GM18507 (cell line): ENCODE results near the gene LPAR6.
"Not testable (repeated sequence)": the region's sequence is repeated elsewhere in the genome, so short reads cannot be mapped to it uniquely, and the experiment has no call there.

Source experiments
- DNase-seq: peaks from one replicate; pipeline ENCODE4 v3.0.0; 2011; ENCODE audit warnings: low read depth; ENCODE audit not compliant: insufficient read length; ENCODE audit errors: extremely low spot score
- FAIRE-seq: peaks from 2 replicates; lab custom pipeline; 2011; peaks lifted over from hg19 to GRCh38; lab: Jason Lieb, UNC

LPAR6 gene, protein sequence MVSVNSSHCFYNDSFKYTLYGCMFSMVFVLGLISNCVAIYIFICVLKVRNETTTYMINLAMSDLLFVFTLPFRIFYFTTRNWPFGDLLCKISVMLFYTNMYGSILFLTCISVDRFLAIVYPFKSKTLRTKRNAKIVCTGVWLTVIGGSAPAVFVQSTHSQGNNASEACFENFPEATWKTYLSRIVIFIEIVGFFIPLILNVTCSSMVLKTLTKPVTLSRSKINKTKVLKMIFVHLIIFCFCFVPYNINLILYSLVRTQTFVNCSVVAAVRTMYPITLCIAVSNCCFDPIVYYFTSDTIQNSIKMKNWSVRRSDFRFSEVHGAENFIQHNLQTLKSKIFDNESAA

DNA sequence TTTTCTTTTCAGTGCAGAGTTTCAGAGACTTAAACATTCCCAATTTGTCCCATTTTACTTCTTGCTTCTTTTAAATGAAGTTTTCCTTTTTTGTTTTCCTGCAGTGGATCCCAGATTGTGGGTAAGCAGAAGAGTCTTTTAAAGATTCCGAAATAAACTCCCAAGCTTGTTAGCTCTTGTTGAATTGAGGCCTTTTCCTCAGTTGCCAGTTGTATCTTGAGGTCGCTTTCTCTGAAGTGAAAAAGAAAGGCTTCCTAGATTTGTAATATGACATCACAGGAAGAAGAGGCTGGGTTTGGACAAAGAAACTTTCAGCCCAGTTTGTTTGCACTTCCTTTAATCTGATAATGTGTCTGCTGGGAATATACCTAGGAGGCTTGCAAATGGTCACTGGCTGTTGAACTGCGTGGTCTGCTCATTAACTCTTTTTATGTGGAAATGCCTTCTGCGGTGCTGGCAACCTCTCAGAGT lies at the start of gene LPAR6:
LPAR6 (minus strand) TSS at position 233 of the 471 bp plus-strand sequence. CDS start 690 bp downstream, outside the sequence.
- FAIRE-seq (peak; percentile 65), DNase-seq (no peak)

DNA sequence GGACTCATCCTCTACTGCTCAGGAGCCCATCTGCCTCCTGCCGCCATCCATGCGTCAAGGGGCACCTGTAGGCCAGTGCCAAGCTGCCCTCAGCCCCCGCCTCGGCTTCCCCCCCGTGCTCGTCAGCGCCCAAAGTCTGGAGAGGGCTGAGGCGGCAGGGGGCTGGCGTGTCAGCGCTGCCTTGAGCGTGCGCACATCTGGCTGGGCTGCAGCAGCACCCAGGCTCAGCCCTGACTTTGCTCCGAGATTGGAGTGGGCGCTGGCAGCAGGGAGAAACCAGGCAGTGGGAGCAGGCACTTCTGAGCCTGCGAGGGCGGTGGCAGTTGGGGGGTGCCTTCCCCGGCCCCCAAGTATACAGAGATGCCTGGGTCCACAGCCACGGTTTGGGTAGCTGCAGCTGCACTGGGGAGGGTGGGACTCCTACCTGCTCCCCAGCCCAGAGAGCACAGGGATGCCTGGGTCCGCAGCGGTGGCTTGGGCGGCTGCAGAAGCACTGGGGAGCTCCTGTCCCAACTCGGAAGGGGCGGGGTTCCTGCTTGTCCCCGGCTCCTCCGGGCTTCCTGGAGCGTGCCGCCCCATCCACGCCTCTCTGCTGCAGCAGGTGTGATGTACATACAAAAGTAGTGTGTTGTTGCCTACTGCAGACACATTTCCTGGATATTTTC lies 44.8 kb upstream of the LPAR6 start:
- FAIRE-seq (no peak), DNase-seq (no peak)

DNA sequence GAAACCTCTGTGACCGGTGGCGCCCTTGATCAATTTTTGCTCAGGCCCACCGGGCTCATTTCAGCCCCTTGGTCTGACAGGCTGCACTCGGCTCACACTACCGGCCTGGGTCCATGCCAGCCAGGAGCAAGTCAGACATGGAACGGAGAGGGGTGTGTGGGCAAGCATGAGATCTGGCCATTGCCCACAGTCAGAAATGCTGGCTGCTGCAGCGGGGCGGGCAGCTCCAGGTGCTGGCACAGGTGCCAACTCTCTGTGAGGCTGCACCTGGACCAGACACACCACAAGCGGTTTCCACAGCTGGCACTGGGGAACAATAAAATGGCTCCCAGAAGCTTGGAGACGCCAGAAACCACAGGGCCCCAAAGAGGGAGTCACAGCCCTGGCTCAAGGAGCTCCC lies 43.6 kb upstream of the LPAR6 start:
- DNase-seq = no peak
- FAIRE-seq = no peak

DNA sequence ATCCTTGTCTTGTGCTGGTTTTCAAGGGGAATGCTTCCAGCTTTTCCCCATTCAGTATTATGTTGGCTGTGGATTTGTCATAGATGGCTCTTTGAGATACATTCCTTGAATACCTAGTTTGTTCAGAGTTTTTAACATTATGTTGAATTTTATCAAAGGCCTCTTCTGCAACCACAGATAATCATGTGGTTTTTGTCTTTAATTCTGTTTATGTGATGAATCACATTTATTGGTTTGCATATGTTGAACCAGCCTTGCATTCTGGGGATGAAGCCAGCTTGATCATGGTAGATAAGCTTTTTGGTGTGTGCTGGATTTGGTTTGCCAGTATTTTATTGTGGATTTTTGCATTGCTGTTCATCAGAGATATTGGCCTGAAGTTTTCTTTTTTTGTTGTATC lies 38.3 kb upstream of the LPAR6 start:
- FAIRE-seq, DNase-seq: not testable (repeated sequence)

DNA sequence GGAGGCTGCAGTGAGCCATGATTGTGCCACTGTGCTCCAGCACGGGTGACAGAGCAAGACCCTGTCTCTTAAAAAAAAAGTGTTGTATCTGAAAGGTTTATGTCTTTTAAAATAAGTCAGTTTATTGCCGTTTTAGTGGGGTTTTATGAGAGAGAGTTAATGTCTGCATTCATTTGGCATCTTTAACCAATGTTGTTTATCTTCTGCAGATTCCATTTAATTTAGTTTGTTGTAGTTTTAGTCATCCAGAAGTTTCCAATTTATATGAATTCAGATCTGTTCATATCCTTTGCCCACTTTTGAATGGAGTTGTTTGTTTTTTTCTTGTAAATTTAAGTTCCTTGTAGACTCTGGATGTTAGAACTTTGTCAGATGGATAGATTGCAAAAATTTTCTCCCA lies 36.7 kb upstream of the LPAR6 start:
- DNase-seq (no peak), FAIRE-seq (peak; percentile 38)

DNA sequence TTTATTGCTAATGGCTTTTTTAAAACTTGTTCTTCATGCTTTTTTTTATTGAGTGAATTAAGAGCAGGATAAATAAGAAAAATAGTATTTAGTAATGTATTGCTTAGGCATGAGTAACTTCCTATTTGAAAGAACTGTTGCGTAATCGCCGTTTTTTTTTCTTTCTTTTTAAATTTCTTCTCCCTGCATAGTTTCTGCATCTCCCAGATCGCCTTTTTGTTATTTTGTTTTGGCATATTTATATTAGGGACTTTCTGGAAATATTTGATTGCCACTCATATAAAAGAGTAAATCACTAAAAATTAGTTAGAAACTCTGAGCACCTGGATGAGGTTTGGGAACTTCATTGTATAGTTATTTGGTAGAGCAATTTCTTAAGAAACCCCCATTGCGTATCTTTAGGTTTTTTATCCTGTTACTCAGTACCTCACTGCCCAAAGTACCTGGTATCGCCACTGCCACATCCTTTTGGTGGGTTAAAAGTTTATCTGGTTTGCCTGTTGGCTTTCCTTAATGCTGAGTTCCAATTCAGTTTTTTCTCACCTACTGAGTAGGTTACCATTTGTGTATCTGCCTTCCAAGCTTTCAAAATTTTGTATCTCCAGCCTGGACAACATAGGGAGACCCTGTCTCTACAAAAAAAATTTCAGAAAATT lies 36.2 kb upstream of the LPAR6 start:
- FAIRE-seq = no peak
- DNase-seq = no peak

DNA sequence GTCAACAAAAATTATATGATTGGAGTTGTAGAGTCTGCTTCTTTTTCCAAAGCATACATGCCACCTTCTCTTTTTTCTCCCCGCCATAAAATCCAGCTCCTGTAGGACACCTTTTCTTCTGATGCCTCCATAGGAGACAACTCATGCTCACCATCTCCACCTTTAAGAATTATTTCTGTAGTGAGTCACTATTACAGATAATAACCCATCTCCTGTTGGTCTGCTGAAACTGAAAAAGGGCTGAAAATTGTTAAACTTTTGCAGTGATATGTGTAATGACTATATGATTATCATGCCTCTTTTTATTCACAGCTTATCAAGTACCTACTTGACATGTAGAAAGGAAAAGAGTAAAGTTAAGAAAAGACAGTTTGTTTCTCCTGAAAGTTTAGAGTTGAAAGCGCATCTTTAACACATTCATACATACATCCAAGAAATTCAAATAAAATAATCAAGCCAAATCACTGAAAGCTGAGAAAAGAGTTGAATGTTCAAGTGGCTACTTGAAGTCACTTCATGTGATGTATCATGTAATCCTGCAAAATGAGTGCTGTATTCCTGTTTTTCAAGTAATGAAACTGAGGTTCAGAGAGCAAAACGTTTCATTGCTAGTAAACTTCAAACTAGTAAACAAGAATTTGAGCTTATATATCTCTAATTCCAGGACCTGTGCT lies 35.5 kb upstream of the LPAR6 start:
- peak; percentile 51 for FAIRE-seq
- DNase-seq = no peak

DNA sequence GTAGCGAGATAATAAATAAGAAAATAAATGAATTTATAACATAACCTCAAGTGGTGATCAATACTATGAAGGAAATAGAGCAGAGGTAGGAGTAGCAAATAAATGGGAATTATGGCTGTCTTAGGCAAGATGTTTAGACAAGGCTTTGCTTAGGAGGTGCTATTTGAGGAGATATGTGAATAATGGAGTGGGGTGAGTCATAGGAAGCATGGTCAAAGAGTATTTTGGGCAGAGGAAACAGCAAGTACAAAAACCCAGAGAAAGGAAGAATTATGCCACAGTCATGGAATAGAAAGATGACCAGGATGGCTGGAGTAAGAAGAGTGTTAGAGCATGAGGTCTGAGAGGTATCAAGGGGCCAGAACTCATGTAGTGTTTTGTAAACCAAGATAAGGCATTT lies 33.6 kb upstream of the LPAR6 start:
- FAIRE-seq = no peak
- no peak for DNase-seq

DNA sequence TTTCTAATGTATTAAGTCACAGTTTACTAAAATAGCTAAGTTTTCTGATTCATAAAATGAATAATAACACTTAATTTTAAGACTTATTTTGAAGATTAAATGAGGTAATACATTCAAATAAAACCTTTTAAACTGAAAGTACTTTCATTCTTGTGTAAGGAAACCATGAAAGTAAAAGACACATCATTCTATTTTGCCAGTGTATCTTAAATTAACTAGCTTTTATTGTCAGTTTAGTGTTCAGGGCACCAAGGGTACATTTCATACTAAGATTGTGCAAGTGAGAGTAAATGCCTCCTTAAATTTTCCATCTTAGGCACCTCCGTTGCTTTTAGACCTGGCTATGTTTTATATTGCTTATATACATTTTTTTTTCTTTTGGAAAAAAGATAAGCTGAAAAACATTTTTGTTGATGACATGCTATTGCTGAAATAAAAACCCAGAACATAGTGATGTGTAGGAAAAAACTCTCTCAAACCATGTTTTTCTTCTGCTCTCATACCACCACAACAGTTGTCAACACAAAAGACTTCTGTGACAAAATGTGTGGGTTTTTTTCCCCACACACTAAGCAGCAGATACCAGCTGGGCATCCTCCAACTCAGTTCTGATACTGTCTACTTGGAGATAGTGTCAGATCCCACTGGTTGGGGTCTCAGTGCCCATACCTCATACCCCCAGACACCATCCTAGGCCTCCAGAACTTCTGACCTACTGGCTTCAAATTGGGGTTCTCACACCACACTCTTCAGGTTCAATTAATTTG lies 30.7 kb upstream of the LPAR6 start:
- FAIRE-seq (no peak), DNase-seq (no peak)

DNA sequence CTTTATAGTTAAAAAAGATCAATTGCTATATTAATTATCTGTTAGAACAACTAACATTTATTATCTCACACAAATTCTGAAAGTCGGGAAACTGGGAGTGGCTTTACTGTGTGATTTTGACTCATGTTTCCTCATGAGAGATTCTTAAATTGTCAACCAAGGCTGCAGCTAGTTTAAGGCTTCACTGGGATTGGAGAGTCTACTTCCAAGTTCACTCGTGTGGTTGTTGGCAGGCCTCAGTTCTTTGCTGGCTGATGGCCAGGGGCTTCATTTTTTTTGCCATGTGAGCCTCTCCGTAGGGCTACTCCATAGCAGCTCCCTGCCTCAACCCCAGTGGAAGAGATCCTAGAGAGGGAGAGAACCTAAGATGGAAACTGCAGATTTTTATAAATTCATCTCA lies 24.5 kb upstream of the LPAR6 start:
- FAIRE-seq (no peak), DNase-seq (no peak)

DNA sequence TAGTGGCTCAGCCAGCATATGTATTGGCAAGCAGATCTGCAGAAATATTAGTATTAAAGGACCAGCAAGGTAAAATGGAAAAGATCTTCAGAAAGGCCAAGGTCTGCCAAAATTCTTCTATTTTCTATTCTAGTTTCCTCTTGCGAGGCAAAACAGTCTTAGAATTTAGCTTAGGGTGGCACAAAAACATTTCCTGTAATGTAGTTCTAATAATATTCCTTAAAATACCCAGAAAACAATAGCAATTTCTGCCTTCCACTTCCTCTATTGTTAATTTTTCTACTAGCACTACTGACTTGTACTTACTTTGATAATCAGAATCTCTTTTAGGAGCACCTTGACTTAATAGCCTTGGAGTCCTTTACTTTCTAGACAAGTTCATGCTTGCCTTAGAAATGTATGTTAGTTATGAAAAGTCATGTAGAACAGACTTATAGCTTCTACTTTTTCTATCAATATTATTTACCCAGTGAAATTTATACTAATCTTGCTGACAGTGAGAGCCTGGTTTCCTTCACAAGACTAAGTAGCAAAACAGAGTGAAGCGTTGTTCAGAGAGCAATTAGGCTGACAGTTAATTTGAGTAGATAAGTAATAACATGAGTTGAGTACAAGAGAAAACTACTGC lies 23.9 kb upstream of the LPAR6 start:
- DNase-seq = no peak
- FAIRE-seq = no peak

DNA sequence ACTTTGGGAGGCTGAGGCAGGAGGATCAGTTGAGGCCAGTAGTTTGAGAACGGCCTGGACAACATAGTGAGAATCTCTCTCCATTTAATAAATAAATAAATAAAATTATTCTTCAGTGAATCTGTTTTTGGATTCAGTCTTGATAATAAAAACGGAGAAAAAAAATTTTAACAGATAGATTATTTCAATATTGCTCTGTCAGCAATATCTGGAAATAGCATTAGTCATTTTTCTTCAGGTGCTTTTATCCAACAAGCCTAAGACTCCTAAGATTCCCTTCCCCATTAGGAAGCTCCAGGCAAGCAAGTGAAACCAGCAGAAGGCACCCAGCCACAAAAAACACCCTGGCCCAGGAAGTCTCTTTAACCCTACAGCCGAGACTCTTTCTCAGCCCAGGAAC lies 21.3 kb upstream of the LPAR6 start:
- FAIRE-seq (no peak), DNase-seq (no peak)

DNA sequence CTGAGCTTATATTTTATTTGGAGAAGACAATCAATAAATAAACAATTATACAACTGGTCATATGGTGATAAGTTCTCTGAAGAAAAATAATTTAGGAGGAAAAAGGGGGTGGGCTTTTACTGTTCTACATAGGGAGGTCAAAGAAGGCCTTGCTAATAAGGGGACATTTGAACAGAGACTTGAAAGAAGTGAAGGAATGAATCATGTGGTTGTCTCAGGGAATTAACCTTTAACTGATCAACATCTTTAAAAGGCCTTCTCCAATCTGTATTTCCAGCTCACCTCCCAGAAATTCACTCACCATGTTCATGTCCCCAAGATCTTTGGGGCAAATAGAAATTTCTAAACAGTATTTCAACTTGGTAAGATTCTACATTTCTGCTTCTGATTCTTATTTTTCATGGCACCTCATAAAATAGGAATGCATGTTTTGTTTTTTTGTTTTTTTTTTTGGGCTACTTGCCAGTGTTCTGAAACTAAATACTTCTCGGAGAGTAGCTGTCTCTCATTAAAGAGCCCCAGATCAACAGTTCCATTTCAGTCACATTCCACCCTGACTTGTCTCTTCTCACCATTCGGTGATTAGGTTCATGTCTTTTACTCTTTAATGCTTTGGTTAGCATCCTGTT lies 19.2 kb upstream of the LPAR6 start:
- FAIRE-seq = no peak
- DNase-seq = no peak

DNA sequence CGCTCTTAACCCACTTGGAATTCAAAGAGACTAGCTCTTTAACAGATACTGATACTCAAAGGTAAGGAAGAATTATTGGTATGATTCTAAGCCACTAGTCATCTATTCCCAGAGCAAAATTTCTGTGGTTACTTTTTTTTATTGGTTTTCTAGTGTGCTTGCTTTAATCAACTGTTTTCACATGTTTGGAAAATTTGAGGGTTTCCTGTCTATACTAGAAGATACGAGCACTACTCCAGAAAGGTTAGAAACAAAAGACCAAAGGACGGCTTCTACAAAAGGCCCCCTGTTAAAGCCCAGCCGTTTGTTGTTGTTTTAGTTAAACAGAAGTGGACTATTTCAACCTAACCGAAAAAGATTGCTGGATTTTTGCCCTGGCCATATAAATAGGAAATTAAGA lies 18.5 kb upstream of the LPAR6 start:
- FAIRE-seq (no peak), DNase-seq (no peak)

DNA sequence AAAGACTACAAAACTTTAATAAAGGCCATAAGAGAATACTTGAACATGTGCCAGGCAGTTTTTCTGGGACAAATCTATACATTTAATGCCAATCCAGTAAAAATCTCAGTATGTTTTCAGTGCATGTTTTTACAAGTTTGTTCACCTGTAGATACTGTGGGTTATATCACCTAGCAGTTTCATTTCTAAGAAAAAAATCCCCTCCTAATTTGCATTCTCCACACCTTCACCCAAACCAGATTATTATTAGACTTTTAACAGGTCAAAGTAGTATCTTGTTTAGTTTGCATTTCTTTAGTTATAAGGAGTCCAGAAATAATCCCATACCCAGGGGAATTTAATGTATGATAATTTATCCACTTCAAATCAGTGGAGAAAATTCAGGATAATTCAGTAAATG lies 17.0 kb upstream of the LPAR6 start:
- peak; percentile 3 for DNase-seq
- peak; percentile 77 for FAIRE-seq

DNA sequence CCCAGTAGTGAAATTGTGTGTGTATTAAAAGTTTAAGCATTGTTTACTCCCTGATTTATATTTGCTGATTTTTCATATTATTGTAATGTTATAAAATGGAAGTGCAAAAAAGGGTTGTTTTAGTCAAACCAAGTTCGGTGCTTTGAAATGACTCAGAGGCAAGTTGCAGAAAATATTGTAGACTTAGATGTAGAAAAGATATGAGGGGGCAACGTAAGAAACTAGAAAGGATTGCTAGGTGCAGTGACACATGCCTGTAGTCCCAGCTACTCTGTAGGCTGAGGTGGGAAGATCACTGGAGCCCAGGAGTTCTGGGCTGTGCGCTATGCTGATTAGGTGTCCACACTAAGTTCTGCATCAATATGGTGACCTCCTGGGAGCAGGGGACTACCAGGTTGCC lies 16.1 kb upstream of the LPAR6 start:
- peak; percentile 50 for FAIRE-seq
- no peak for DNase-seq

DNA sequence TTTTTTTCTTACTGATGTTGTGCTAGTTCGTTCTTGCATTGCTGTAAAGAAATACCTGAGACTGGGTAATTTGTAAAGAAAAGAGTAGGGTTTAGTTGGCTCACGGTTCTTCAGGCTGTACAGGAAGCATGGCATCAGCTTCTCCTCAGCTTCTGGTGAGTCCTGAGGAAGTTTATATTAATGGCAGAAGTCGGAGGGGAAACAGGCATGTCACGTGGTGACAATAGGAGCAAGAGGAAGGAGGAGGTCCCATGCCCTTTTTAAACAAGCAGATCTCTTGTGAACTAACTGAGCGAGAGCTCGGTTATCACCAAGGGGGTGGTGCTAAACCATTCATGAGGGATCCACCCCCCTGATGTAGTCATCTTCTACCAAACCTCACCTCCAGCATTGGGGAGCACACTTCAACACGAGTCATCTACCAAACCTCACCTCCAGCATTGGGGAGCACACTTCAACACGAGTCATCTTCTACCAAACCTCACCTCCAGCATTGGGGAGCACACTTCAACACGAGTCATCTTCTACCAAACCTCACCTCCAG lies 13.9 kb upstream of the LPAR6 start:
- not testable (repeated sequence) for FAIRE-seq, DNase-seq

DNA sequence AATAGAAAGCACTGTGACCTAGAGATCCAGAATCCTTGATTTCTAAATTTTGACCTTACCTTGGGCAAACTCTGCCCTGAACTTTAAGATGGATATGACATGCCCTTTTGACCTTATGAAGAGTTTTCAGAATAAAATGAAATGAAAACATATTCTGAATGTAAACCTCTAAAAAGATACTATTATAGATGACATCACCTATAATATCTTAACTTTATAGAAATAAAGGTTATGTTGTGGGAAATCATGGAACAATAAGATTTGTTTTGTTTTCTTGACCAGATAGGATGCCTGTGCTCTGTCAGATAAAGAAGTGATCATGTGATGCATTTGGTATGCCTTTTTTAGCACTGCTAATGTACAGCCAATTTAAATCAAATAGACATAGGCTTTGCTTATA lies 13.1 kb upstream of the LPAR6 start:
- no peak for FAIRE-seq
- no peak for DNase-seq
